Endothelial cell of umbilical vein (primary cell): ENCODE results near the gene TCAP.

Source experiments
- EZH2 ChIP-seq: IDR thresholded peaks from 2 replicates; pipeline ENCODE4 v1.6.1; 2012; ENCODE audit warnings: borderline replicate concordance, low read depth, mild to moderate bottlenecking, moderate library complexity, low read length, inconsistent platforms; ENCODE audit not compliant: severe bottlenecking
- FOS ChIP-seq: IDR thresholded peaks from 2 replicates; pipeline ENCODE4 v1.6.1; 2011; ENCODE audit warnings: mild to moderate bottlenecking, low read length, moderate library complexity, borderline replicate concordance; ENCODE audit not compliant: insufficient read depth
- GATA2 ChIP-seq: IDR thresholded peaks from 2 replicates; pipeline ENCODE4 v1.7.0; 2011; ENCODE audit warnings: low read depth, mild to moderate bottlenecking, moderate library complexity, mixed read lengths, low read length; ENCODE audit not compliant: insufficient read length, insufficient read depth
- MYC ChIP-seq: IDR thresholded peaks from one replicate; pipeline ENCODE4 v1.6.1; 2011; ENCODE audit warnings: mild to moderate bottlenecking, low read depth, low read length
- POLR2A ChIP-seq: IDR thresholded peaks from 2 replicates; pipeline ENCODE4 v1.6.1; 2012; ENCODE audit warnings: low read depth, mild to moderate bottlenecking, control low read depth, low read length
- POLR2AphosphoS5 ChIP-seq: IDR thresholded peaks from 2 replicates; pipeline ENCODE4 v1.6.1; 2012; ENCODE audit warnings: low read depth, mild to moderate bottlenecking, control low read depth, low read length, moderate library complexity; ENCODE audit not compliant: insufficient read depth
- TF ChIP-seq, protein P1 (sequence below), 2 donors: IDR thresholded peaks; 1 replicate in 1 of 2; 2 replicates in 1 of 2; pipeline ENCODE4 v1.5.1; 2011; ENCODE audit warnings: low read length in 2 of 2, mild to moderate bottlenecking in 2 of 2, moderate library complexity in 2 of 2, control low read depth in 1 of 2, inconsistent platforms in 1 of 2, low read depth in 1 of 2; ENCODE audit not compliant: insufficient read depth in 1 of 2; ENCODE audit errors: extremely low read depth in 1 of 2
- TF ChIP-seq, protein P2 (sequence below): IDR thresholded peaks from 2 replicates; pipeline ENCODE4 v1.6.1; 2011; ENCODE audit not compliant: insufficient read depth, insufficient read length

DNA sequence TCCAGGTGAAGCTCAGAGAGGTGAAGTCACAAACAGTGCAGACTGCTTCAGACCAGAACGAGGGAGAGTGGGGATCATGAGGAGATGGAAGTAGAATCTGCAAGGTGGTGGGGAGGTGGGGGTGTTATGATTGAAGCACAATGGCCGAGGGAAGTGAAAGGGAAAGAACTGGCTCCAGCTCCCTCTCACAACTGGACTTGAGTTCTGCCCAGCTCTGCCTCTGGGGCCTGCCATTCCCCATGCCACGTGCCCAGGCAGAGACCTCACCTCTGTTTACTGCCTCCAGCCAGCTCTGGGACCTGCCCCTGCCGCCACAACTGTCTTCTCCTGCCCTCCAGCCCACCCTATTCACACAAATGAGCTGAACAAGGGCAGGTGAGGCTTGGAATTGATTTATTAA lies 5.6 kb downstream of the TCAP start:
- TF ChIP-seq, protein P1, sequence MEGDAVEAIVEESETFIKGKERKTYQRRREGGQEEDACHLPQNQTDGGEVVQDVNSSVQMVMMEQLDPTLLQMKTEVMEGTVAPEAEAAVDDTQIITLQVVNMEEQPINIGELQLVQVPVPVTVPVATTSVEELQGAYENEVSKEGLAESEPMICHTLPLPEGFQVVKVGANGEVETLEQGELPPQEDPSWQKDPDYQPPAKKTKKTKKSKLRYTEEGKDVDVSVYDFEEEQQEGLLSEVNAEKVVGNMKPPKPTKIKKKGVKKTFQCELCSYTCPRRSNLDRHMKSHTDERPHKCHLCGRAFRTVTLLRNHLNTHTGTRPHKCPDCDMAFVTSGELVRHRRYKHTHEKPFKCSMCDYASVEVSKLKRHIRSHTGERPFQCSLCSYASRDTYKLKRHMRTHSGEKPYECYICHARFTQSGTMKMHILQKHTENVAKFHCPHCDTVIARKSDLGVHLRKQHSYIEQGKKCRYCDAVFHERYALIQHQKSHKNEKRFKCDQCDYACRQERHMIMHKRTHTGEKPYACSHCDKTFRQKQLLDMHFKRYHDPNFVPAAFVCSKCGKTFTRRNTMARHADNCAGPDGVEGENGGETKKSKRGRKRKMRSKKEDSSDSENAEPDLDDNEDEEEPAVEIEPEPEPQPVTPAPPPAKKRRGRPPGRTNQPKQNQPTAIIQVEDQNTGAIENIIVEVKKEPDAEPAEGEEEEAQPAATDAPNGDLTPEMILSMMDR (IDR thresholded peaks at IDR 0.05; ENCODE audit: extremely low read depth in 1 of 2, insufficient read depth in 1 of 2, low read depth in 1 of 2, low read length in 2 of 2): no peak
- TF ChIP-seq POLR2A: no peak
- no peak for TF ChIP-seq POLR2AphosphoS5
- TF ChIP-seq, protein P2, sequence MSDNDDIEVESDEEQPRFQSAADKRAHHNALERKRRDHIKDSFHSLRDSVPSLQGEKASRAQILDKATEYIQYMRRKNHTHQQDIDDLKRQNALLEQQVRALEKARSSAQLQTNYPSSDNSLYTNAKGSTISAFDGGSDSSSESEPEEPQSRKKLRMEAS: no peak
- TF ChIP-seq EZH2: no peak
- TF ChIP-seq FOS: no peak
- no peak for TF ChIP-seq MYC
- TF ChIP-seq GATA2: no peak
